NB4 (cell line): Measurements from ENCODE around the gene PCSK2.

Experiments
- MYC ChIP-seq: IDR thresholded peaks from 2 replicates; pipeline ENCODE4 v1.6.1; 2011; ENCODE audit warnings: low read depth, low read length
- POLR2A ChIP-seq: IDR thresholded peaks from 2 replicates; pipeline ENCODE4 v1.6.1; 2011; ENCODE audit warnings: mild to moderate bottlenecking; ENCODE audit not compliant: insufficient read length; ENCODE audit errors: extremely low read depth
- TF ChIP-seq, protein P1 (sequence below): IDR thresholded peaks from one replicate; pipeline ENCODE4 v1.5.1; 2012; ENCODE audit warnings: low read depth, low read length
- TF ChIP-seq, protein P2 (sequence below): IDR thresholded peaks from 2 replicates; pipeline ENCODE4 v1.6.1; 2011; ENCODE audit warnings: low read depth, low read length

DNA sequence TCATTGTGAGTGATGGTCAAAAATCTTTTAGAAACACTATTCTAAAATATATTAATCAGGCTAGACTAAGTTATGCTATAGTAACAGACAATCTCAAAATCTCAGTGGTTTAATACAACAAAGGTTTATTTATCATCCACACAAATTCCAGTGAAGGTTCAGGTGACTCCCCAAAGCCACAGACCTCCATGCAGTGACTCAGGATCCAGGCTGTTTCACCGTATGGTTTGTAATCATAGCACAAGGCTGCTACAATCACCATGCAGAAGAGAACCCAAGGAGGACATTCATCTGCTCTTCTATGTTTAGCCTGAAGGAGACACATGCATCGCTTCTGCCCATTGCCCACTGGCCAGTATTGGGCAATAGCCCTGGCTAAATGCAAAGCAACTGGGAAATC, 258.2 kb downstream of the PCSK2 start:
- TF ChIP-seq, protein P1, sequence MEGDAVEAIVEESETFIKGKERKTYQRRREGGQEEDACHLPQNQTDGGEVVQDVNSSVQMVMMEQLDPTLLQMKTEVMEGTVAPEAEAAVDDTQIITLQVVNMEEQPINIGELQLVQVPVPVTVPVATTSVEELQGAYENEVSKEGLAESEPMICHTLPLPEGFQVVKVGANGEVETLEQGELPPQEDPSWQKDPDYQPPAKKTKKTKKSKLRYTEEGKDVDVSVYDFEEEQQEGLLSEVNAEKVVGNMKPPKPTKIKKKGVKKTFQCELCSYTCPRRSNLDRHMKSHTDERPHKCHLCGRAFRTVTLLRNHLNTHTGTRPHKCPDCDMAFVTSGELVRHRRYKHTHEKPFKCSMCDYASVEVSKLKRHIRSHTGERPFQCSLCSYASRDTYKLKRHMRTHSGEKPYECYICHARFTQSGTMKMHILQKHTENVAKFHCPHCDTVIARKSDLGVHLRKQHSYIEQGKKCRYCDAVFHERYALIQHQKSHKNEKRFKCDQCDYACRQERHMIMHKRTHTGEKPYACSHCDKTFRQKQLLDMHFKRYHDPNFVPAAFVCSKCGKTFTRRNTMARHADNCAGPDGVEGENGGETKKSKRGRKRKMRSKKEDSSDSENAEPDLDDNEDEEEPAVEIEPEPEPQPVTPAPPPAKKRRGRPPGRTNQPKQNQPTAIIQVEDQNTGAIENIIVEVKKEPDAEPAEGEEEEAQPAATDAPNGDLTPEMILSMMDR, result no peak
- no peak for TF ChIP-seq POLR2A
- TF ChIP-seq MYC, result no peak
- TF ChIP-seq, protein P2, sequence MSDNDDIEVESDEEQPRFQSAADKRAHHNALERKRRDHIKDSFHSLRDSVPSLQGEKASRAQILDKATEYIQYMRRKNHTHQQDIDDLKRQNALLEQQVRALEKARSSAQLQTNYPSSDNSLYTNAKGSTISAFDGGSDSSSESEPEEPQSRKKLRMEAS, result no peak
